RPMI7951 (cell line): ENCODE results near the gene CYP3A5. TPM values are rescaled to one million over a fixed set of nuclear protein-coding genes. Genes with fewer than 3 reads are reported as not detected.
"Not testable (repeated sequence)": the region's sequence is repeated elsewhere in the genome, so short reads cannot be mapped to it uniquely, and the experiment has no call there.

Experiments
- DNase-seq: peaks from one replicate; pipeline ENCODE4 v3.0.0-alpha.2; 2012; ENCODE audit warnings: low read depth
- total RNA-seq: library from RNA; depleted of rRNA; stranded (reverse); fragments of >200 nt; shearing (Covaris generic); gene quantifications from 2 replicates; pipeline ENCODE4 v1.2.3, GENCODE V29; 2014; rRNA removed

Gene CYP3A5
- total RNA-seq = 0.24 and 0.49 TPM in 2 replicates

GRCh38 chr7:99679400-99680191, at the start of gene CYP3A5:
Gene CYP3A5 (minus strand): TSS chr7:99679996. CDS start chr7:99679896, 100 bp downstream.
- DNase-seq = peak; percentile 40

- DNase-seq = no peak
Measured at GRCh38 chr7:99728615-99729014, 48.8 kb upstream of the CYP3A5 start.

- DNase-seq = not testable (repeated sequence)
Measured at GRCh38 chr7:99723201-99723600, 43.4 kb upstream of the CYP3A5 start.

GRCh38 chr7:99720800-99721595, 41.2 kb upstream of the CYP3A5 start:
- no peak for DNase-seq

- no peak for DNase-seq
Measured at GRCh38 chr7:99719996-99720769, 40.4 kb upstream of the CYP3A5 start.

GRCh38 chr7:99713995-99714570, 34.3 kb upstream of the CYP3A5 start:
- no peak for DNase-seq

- no peak for DNase-seq
Measured at GRCh38 chr7:99709838-99710578, 30.2 kb upstream of the CYP3A5 start.

GRCh38 chr7:99709260-99709659, 29.5 kb upstream of the CYP3A5 start:
- DNase-seq = no peak

- DNase-seq = no peak
Measured at GRCh38 chr7:99707096-99707495, 27.3 kb upstream of the CYP3A5 start.

- no peak for DNase-seq
Measured at GRCh38 chr7:99699946-99700345, 20.1 kb upstream of the CYP3A5 start.

- DNase-seq = peak; percentile 5
Measured at GRCh38 chr7:99698867-99699730, 19.3 kb upstream of the CYP3A5 start.

GRCh38 chr7:99694912-99695304, 15.1 kb upstream of the CYP3A5 start:
- DNase-seq = no peak

- DNase-seq = no peak
Measured at GRCh38 chr7:99694201-99694911, 14.6 kb upstream of the CYP3A5 start.

- DNase-seq = no peak
Measured at GRCh38 chr7:99693427-99694200, 13.8 kb upstream of the CYP3A5 start.

GRCh38 chr7:99693100-99693426, 13.3 kb upstream of the CYP3A5 start:
- no peak for DNase-seq

- DNase-seq = not testable (repeated sequence)
Measured at GRCh38 chr7:99692563-99692962, 12.8 kb upstream of the CYP3A5 start.

- not testable (repeated sequence) for DNase-seq
Measured at GRCh38 chr7:99691658-99692057, 11.9 kb upstream of the CYP3A5 start.

- DNase-seq = not testable (repeated sequence)
Measured at GRCh38 chr7:99690918-99691317, 11.1 kb upstream of the CYP3A5 start.
